ENCODE results near the gene BMP8A.
A peak's percentile ranks its signal among the peaks of the same experiment; 100 is the strongest.
"Not testable (repeated sequence)": the region's sequence is repeated elsewhere in the genome, so short reads cannot be mapped to it uniquely, and the experiment has no call there.

Gene BMP8A

GRCh38 chr1:39508266-39508665, 16.8 kb downstream of the BMP8A start:
- no peak for DNase-seq

GRCh38 chr1:39508857-39509305, 17.4 kb downstream of the BMP8A start:
- peak; percentile 45 for DNase-seq

- no peak for DNase-seq
Measured at GRCh38 chr1:39509360-39510009, 18.0 kb downstream of the BMP8A start.

GRCh38 chr1:39510570-39511186, 19.2 kb downstream of the BMP8A start:
- not testable (repeated sequence) for DNase-seq

GRCh38 chr1:39511477-39511876, 20.0 kb downstream of the BMP8A start:
- DNase-seq = not testable (repeated sequence)

GRCh38 chr1:39512234-39512847, 20.9 kb downstream of the BMP8A start:
- DNase-seq = not testable (repeated sequence)

GRCh38 chr1:39514710-39515124, 23.3 kb downstream of the BMP8A start:
- DNase-seq = not testable (repeated sequence)

- DNase-seq = peak; percentile 15
Measured at GRCh38 chr1:39515131-39516086, 24.0 kb downstream of the BMP8A start.

- DNase-seq = not testable (repeated sequence)
Measured at GRCh38 chr1:39516841-39517240, 25.4 kb downstream of the BMP8A start.

GRCh38 chr1:39517936-39518335, 26.5 kb downstream of the BMP8A start:
- DNase-seq = not testable (repeated sequence)

- not testable (repeated sequence) for DNase-seq
Measured at GRCh38 chr1:39519376-39519775, 27.9 kb downstream of the BMP8A start.

- DNase-seq = not testable (repeated sequence)
Measured at GRCh38 chr1:39522221-39522620, 30.8 kb downstream of the BMP8A start.

GRCh38 chr1:39522661-39523567, 31.5 kb downstream of the BMP8A start:
- no peak for DNase-seq

GRCh38 chr1:39524171-39524570, 32.7 kb downstream of the BMP8A start:
- DNase-seq = no peak

- no peak for DNase-seq
Measured at GRCh38 chr1:39524591-39525365, 33.3 kb downstream of the BMP8A start.

- DNase-seq = peak; percentile 77
Measured at GRCh38 chr1:39525366-39526165, 34.1 kb downstream of the BMP8A start.

- no peak for DNase-seq
Measured at GRCh38 chr1:39526466-39527189, 35.2 kb downstream of the BMP8A start.

- DNase-seq = not testable (repeated sequence)
Measured at GRCh38 chr1:39527190-39527579, 35.7 kb downstream of the BMP8A start.

GRCh38 chr1:39528082-39528481, 36.6 kb downstream of the BMP8A start:
- no peak for DNase-seq

Data from hematopoietic multipotent progenitor cell treated with erythropoietin and hydrocortisone succinate and interleukin-3 and kit ligand, for 4 days (in vitro differentiated cells).